Sigmoid colon (tissue), 7 donors: ENCODE results near the gene PLCH2. TPM values are rescaled to one million over a fixed set of nuclear protein-coding genes. Genes with fewer than 3 reads are reported as not detected.

Source experiments
- DNase-seq: peaks from one replicate; pipeline ENCODE4 v3.0.0-alpha.2; 2019
- H3K27ac ChIP-seq, 4 donors: fragments of 200-600 bp; sonication (generic); one replicate each; pipeline ENCODE4 v1.5.1; 2016 to 2019; ENCODE audit warnings: mild to moderate bottlenecking in 1 of 4
- H3K27me3 ChIP-seq, 3 donors: fragments of 200-600 bp; sonication (generic); one replicate each; pipeline ENCODE4 v1.5.1; 2019; ENCODE audit warnings: mild to moderate bottlenecking in 1 of 3
- H3K36me3 ChIP-seq, 4 donors: fragments of 200-600 bp; sonication (generic); one replicate each; pipeline ENCODE4 v1.5.1; 2016 to 2019
- H3K4me1 ChIP-seq, 4 donors: fragments of 200-600 bp; sonication (generic); one replicate each; pipeline ENCODE4 v1.5.1; 2017 to 2019
- H3K4me3 ChIP-seq, 4 donors: fragments of 200-600 bp; sonication (generic); one replicate each; pipeline ENCODE4 v1.5.1; 2017 to 2019; ENCODE audit warnings: mild to moderate bottlenecking in 2 of 4, moderate library complexity in 1 of 4
- H3K9me3 ChIP-seq, 4 donors: fragments of 200-600 bp in 3 of 4; sonication (generic) in 3 of 4; one replicate each; pipeline versions ENCODE4 v1.5.1 to v1.6.1; 2013 to 2019
- CTCF ChIP-seq, 4 experiments: fragments of 450-650 bp in 3 of 4; fragments of 200-600 bp in 1 of 4; IDR thresholded peaks; one replicate each; pipeline ENCODE4 v1.5.1; 2016 to 2019; ENCODE audit warnings: antibody characterized with exemption in 4 of 4, mild to moderate bottlenecking in 3 of 4, moderate library complexity in 2 of 4
- EP300 ChIP-seq, 4 donors: sonication (generic); formaldehyde crosslinking; IDR thresholded peaks; one replicate each; pipeline ENCODE4 v1.6.1; 2017; ENCODE audit warnings: antibody characterized with exemption in 4 of 4
- POLR2A ChIP-seq, 2 donors: fragments of 450-650 bp; IDR thresholded peaks; one replicate each; pipeline ENCODE4 v1.6.1; 2016; ENCODE audit warnings: antibody characterized with exemption in 2 of 2, mild to moderate bottlenecking in 2 of 2, moderate library complexity in 2 of 2
- POLR2AphosphoS5 ChIP-seq, 4 donors: sonication (generic); formaldehyde crosslinking; IDR thresholded peaks; one replicate each; pipeline ENCODE4 v1.6.1; 2017; ENCODE audit warnings: antibody characterized with exemption in 4 of 4
- WGBS, 2 donors: extraction: QIAGEN DNeasy Blood & Tissue Kit; methylation state at CpG; one replicate each; pipeline ENCODE4 v1.1.7; 2013; 5-methylcytosine and 5-hydroxymethylcytosine counted together
- intact Hi-C: fragments of 100-400 bp; cut with DNase I; formaldehyde crosslinking; loops from one replicate; pipeline ENCODE4 v1.15.1; 2023
- polyA plus RNA-seq, 3 donors: library from polyadenylated mRNA; stranded (reverse); fragments of 200-250 nt; gene quantifications; one replicate each; pipeline ENCODE4 v1.2.3, GENCODE V29; 2013
- total RNA-seq, 4 donors: library from RNA; depleted of rRNA; stranded (reverse); fragments of >200 nt; gene quantifications; one replicate each; pipeline ENCODE4 v1.1.0, GENCODE V29; 2016
- donor health status: healthy with polysubstance abuse.
- donor health status: Bipolar disorder and iron deficiency.
- donor health status: healthy.

The PLCH2 gene
- total and polyA plus RNA-seq, 7 donors, result 0.54 to 3.8 (median 1.1) TPM; not detected in 2

- H3K4me3 ChIP-seq, result no peak overlapping the region
- no peak for DNase-seq
- no peaks in the 10 kb centered on the region for H3K9me3 ChIP-seq
- TF ChIP-seq CTCF (IDR thresholded peaks at IDR 0.05) (no peak), POLR2A (IDR thresholded peaks at IDR 0.05) (no peak), POLR2AphosphoS5 (IDR thresholded peaks at IDR 0.05) (no peak), EP300 (IDR thresholded peaks at IDR 0.05) (no peak)
- intact Hi-C loops, result no loop called here
- WGBS, 2 donors, result 51 to 66% methylated on average over 23 of the region's 23 CpGs
- peaks cover 0 to 5% (median 0%) of the 10 kb centered on the region in 4 donors for H3K4me1 ChIP-seq
- no peaks in the 10 kb centered on the region for H3K36me3 ChIP-seq
- H3K27me3 ChIP-seq, result peaks cover 0 to 77% (median 48%) of the 10 kb centered on the region in 3 donors
- H3K27ac ChIP-seq, result no peak overlapping the region
Measured at GRCh38 chr1:2459757-2460156, 16.3 kb upstream of the PLCH2 start.

- intact Hi-C loops, result no loop called here
- 68 to 79% methylated on average over 8 of the region's 8 CpGs for WGBS, 2 donors
- H3K36me3 ChIP-seq, result no peaks in the 10 kb centered on the region
- no peaks in the 10 kb centered on the region for H3K9me3 ChIP-seq
- H3K27me3 ChIP-seq, result peaks cover 0 to 77% (median 47%) of the 10 kb centered on the region in 3 donors
- peaks cover 0 to 5% (median 0%) of the 10 kb centered on the region in 4 donors for H3K4me1 ChIP-seq
- no peak for DNase-seq
- H3K27ac ChIP-seq, result no peak overlapping the region
- TF ChIP-seq CTCF (IDR thresholded peaks at IDR 0.05), result no peak
- no peak for TF ChIP-seq EP300 (IDR thresholded peaks at IDR 0.05)
- TF ChIP-seq POLR2AphosphoS5 (IDR thresholded peaks at IDR 0.05), result no peak
- no peak for TF ChIP-seq POLR2A (IDR thresholded peaks at IDR 0.05)
- no peak overlapping the region for H3K4me3 ChIP-seq
Measured at GRCh38 chr1:2460203-2460602, 15.9 kb upstream of the PLCH2 start.

GRCh38 chr1:2460996-2461751 is 14.9 kb upstream of the PLCH2 start:
- Histone ChIP-seq H3K4me1 (peaks cover 0 to 5% (median 0%) of the 10 kb centered on the region in 4 donors), H3K36me3 (no peaks in the 10 kb centered on the region), H3K27ac (no peak overlapping the region), H3K9me3 (no peaks in the 10 kb centered on the region), H3K27me3 (peaks cover 0 to 77% (median 49%) of the 10 kb centered on the region in 3 donors), H3K4me3 (no peak overlapping the region)
- no peak for DNase-seq
- TF ChIP-seq EP300 (IDR thresholded peaks at IDR 0.05), result no peak
- no peak for TF ChIP-seq POLR2AphosphoS5 (IDR thresholded peaks at IDR 0.05)
- no peak for TF ChIP-seq POLR2A (IDR thresholded peaks at IDR 0.05)
- TF ChIP-seq CTCF (IDR thresholded peaks at IDR 0.05), result no peak
- 81 to 82% methylated on average over 18 of the region's 18 CpGs for WGBS, 2 donors
- intact Hi-C loops, result no loop called here

- intact Hi-C loops, result no loop called here
- no peak for TF ChIP-seq CTCF (IDR thresholded peaks at IDR 0.05)
- no peak for TF ChIP-seq POLR2A (IDR thresholded peaks at IDR 0.05)
- no peak for TF ChIP-seq EP300 (IDR thresholded peaks at IDR 0.05)
- TF ChIP-seq POLR2AphosphoS5 (IDR thresholded peaks at IDR 0.05), result no peak
- Histone ChIP-seq H3K36me3 (no peaks in the 10 kb centered on the region), H3K4me3 (no peak overlapping the region), H3K27me3 (peaks cover 10 to 81% (median 58%) of the 10 kb centered on the region in 3 donors), H3K9me3 (no peaks in the 10 kb centered on the region), H3K4me1 (peaks cover 0 to 5% (median 0%) of the 10 kb centered on the region in 4 donors), H3K27ac (no peak overlapping the region)
- DNase-seq, result no peak
- 62 to 75% methylated on average over 15 of the region's 15 CpGs for WGBS, 2 donors
Measured at GRCh38 chr1:2462819-2463218, 13.3 kb upstream of the PLCH2 start.
